ENCODE results near the gene SECISBP2L. TPM values are rescaled to one million over a fixed set of nuclear protein-coding genes. Genes with fewer than 3 reads are reported as not detected.

Gene SECISBP2L
- total RNA-seq, 3 donors from 2014 or later: 40.8 to 66.3 (median 49.0) TPM

DNA sequence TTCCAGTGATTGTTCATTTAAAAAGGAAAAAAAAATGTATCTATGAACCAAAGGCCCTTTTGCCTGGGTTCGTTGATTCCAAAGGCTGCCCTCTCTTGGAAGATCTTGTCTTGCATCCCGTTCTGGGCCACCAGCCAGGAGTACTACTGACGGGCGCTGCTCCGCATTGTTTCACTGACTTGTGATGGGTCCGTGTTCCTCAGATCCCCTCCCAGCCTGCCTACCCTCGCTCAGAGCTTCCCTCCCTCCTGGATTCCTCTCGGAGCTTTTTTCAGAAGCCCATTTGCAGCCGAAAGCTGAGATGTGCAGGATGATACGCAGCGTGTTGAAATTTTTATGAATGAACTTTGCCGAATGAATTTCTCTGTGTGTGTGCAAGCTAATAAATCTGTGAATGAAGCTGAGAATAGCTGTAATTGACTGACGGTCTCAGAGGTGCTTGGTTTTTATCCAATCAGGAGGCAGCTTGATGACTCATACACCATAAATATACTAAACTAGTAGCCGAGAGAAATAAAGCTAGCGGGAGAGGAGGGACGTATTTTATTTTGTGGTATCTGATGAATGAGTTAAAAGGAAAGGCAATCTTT is 82.6 kb downstream of the SECISBP2L start, which contains the start of gene SHC4:
SHC4 (minus strand) TSS at position 396 of the 590 bp plus-strand sequence. CDS start 904 bp downstream, outside the sequence.
- no peaks in the 10 kb centered on the region for H3K36me3 ChIP-seq (ENCODE audit: low read depth)
- intact Hi-C loops (cut with DNase I, micrococcal nuclease): no loop called here
- peak; percentile 75 for ATAC-seq
- no peak within 1 kb of the TSS for H3K4me3 ChIP-seq
- DNase-seq: peak in 2 of 3 donors; percentile 46 to 47
- peaks cover 12% of the 10 kb centered on the region for H3K4me1 ChIP-seq (ENCODE audit: low read depth)
- no peaks in the 10 kb centered on the region for H3K9me3 ChIP-seq
- TF ChIP-seq, protein P1, sequence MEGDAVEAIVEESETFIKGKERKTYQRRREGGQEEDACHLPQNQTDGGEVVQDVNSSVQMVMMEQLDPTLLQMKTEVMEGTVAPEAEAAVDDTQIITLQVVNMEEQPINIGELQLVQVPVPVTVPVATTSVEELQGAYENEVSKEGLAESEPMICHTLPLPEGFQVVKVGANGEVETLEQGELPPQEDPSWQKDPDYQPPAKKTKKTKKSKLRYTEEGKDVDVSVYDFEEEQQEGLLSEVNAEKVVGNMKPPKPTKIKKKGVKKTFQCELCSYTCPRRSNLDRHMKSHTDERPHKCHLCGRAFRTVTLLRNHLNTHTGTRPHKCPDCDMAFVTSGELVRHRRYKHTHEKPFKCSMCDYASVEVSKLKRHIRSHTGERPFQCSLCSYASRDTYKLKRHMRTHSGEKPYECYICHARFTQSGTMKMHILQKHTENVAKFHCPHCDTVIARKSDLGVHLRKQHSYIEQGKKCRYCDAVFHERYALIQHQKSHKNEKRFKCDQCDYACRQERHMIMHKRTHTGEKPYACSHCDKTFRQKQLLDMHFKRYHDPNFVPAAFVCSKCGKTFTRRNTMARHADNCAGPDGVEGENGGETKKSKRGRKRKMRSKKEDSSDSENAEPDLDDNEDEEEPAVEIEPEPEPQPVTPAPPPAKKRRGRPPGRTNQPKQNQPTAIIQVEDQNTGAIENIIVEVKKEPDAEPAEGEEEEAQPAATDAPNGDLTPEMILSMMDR (IDR thresholded peaks at IDR 0.05): no peak

DNA sequence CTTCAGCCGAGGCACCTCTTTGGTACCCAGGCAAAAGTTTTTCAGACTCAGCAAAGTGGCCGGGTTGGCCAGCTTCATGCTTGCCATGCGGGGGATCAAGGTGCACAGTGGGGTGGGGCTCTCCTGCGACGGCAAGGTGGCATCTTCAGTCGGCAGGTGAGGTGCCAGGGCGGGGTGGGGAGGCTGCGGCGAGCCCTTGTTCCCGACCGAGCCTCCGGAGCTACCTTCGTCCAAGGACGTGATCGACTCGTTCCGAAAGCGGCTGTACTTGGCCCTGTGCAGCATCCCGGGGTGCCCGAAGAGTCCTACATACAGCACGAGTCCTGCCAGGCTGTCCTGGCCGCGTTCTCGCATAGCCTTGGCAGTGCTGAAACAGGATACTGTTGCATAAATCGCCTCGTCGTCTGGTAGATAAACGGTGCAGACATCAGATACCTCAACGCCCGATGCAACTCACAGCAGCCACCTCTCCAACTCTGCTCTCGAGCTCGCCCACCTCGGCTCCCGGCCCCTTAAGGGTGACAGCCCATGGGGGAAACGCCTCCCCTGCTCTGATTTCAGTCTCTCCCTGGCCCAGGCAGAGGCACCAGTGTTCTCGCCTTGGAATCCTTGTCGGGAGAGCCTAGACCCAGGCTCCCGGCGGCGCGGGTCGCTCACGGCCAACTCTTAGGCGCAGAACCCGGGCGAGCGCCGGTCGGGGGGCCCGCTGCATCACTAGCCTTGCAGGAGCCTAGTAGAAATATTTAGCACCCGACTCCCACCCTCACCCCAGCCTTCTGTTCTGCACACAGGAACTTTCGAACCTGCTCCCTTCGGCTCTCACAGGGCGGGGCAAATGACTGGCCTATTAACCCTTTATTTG is 83.4 kb downstream of the SECISBP2L start:
- H3K4me1 ChIP-seq (ENCODE audit: low read depth): peaks cover 12% of the 10 kb centered on the region
- TF ChIP-seq, protein P1 (IDR thresholded peaks at IDR 0.05): no peak
- DNase-seq (peak in 1 of 3 donors; percentile 10), ATAC-seq (peak; percentile 44)
- H3K4me3 ChIP-seq: no peak overlapping the region
- no peaks in the 10 kb centered on the region for H3K36me3 ChIP-seq (ENCODE audit: low read depth)
- H3K9me3 ChIP-seq: no peaks in the 10 kb centered on the region
- intact Hi-C loops (cut with DNase I, micrococcal nuclease): no loop called here

DNA sequence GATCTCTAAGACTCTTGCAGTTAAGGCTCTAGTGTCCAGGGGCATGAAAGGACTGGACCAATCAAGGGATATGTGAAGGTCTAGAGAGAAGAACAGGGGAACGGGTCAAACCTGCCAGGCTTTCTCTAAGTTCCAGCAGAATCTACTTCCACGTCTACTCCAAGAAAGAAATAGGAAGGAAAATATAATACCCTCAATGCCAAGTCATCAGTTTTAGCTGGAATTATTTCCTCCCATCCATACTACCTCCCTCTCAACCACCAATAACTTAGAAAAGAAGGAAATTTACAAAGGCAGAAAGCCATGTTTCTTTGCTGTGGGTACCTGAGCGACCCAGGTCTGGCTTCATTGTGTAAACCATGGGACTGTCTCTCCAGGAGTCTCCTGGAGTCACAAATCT is 90.3 kb downstream of the SECISBP2L start:
- Histone ChIP-seq H3K9me3 (no peaks in the 10 kb centered on the region), H3K36me3 (ENCODE audit: low read depth) (no peaks in the 10 kb centered on the region), H3K4me3 (no peak overlapping the region), H3K4me1 (ENCODE audit: low read depth) (no peaks in the 10 kb centered on the region)
- intact Hi-C loops (cut with DNase I, micrococcal nuclease): no loop called here
- ATAC-seq: no peak
- DNase-seq: no peak
- TF ChIP-seq, protein P1 (IDR thresholded peaks at IDR 0.05): no peak

DNA sequence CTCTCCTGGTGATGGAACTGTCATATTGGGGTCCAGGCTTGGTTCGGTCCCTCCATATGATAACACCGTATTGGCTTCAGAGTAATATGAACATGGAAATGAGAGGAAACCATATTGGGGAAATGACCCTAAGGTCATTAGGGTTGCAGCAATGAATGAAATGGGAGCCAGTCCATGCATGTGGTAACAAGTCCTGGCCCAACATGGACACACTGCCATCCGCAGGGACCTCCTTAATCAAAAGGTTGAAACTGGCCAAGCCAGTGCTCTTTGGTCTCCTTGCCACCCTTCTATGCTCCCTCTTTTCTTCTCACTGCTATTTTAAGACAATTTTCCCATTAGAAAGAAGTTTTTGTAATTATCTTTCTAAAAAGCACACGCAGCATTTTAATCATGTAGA is 90.9 kb downstream of the SECISBP2L start:
- Histone ChIP-seq H3K36me3 (ENCODE audit: low read depth) (no peaks in the 10 kb centered on the region), H3K9me3 (no peaks in the 10 kb centered on the region), H3K4me3 (no peak overlapping the region), H3K4me1 (ENCODE audit: low read depth) (no peaks in the 10 kb centered on the region)
- intact Hi-C loops (cut with DNase I, micrococcal nuclease): no loop called here
- ATAC-seq (no peak), DNase-seq (no peak)
- TF ChIP-seq, protein P1 (IDR thresholded peaks at IDR 0.05): no peak

- TF ChIP-seq, protein P1 (IDR thresholded peaks at IDR 0.05): no peak
- DNase-seq (no peak), ATAC-seq (no peak)
- H3K4me1 ChIP-seq (ENCODE audit: low read depth): no peaks in the 10 kb centered on the region
- no peak overlapping the region for H3K4me3 ChIP-seq
- no peaks in the 10 kb centered on the region for H3K36me3 ChIP-seq (ENCODE audit: low read depth)
- no peaks in the 10 kb centered on the region for H3K9me3 ChIP-seq
- intact Hi-C loops (cut with DNase I, micrococcal nuclease): no loop called here
Measured at GRCh38 chr15:48954538-48954937, 91.7 kb downstream of the SECISBP2L start.

Measured in mucosa of descending colon (tissue), 3 donors.